Memory B cell (primary cell): Measurements from ENCODE around the gene FN3K.
A peak's percentile ranks its signal among the peaks of the same experiment; 100 is the strongest.

Experiments
- ATAC-seq: fragments of 150-1000 bp; cut with Tn5 transposase; 2 replicates; pipeline ENCODE4 v1.10.0; 2021; ENCODE audit warnings: low read depth, mild to moderate bottlenecking, moderate library complexity
- DNase-seq, 2 donors: peaks; one replicate each; pipeline ENCODE4 v3.0.0; 2022; ENCODE audit warnings: low spot score in 2 of 2
- H3K27ac Mint-ChIP-seq: one replicate; pipeline ENCODE4 v1.8.0; 2022; ENCODE audit warnings: mild to moderate bottlenecking, moderate library complexity, mixed read lengths
- H3K27me3 Mint-ChIP-seq: one replicate; pipeline ENCODE4 v1.8.0; 2022; ENCODE audit warnings: mixed read lengths
- H3K36me3 Mint-ChIP-seq: one replicate; pipeline ENCODE4 v1.8.0; 2022; ENCODE audit warnings: mild to moderate bottlenecking, mixed read lengths
- H3K4me1 Mint-ChIP-seq: one replicate; pipeline ENCODE4 v1.8.0; 2022; ENCODE audit warnings: mixed read lengths
- H3K4me3 Mint-ChIP-seq: one replicate; pipeline ENCODE4 v1.8.0; 2022; ENCODE audit warnings: mild to moderate bottlenecking, moderate library complexity, mixed read lengths
- H3K9me3 Mint-ChIP-seq: one replicate; pipeline ENCODE4 v1.8.0; 2022; ENCODE audit warnings: mixed read lengths

The FN3K gene

DNA sequence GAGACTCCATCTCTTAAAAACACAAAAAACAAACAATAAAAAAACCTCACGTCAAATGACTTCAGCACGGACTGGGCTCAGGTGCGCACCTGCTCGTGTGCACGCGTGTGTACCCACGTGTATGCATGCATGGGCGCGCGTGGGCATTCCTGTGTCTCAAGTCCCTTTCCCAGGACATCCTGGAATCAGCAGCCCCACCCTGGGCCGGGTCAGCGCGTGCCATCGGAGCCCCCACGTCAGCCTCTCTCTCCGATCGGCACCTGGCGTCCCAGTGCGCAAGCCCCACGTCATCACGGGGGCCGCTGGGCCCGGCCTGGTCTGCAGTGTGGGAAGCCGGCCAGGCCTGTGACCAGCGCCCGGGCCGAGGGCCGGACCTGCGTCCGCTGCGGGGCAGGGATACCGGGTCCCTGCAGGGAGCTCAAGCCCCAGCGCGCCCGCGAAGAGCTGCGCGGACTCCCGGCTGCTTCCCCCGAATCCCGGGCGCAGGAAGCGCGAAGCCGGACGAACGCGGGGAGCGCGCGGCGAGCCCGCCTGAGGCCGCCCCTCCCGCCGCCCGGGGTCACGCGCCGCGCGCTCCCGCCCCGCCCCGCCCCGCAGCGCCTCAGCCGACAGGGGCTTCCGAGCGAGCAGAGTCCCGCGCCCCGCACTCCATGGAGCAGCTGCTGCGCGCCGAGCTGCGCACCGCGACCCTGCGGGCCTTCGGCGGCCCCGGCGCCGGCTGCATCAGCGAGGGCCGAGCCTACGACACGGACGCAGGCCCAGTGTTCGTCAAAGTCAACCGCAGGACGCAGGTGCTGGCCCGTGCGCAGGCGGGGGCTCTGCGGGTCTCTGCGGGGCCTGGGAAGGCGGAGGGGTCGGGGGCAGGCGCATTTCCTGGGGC lies at the start of gene FN3K:
TSS of gene FN3K (plus strand) at position 629 of the 880 bp plus-strand sequence. CDS start at position 651, 22 bp downstream.
- H3K27me3 Mint-ChIP-seq: no peaks in the 10 kb centered on the region
- H3K4me3 Mint-ChIP-seq: peak within 1 kb of the TSS; percentile 43
- ATAC-seq (peak; percentile 60), DNase-seq (no peak)
- peaks cover 5% of the 10 kb centered on the region for H3K9me3 Mint-ChIP-seq
- H3K36me3 Mint-ChIP-seq: peaks cover 24% of the 10 kb centered on the region
- H3K4me1 Mint-ChIP-seq: no peaks in the 10 kb centered on the region
- no peak within 1 kb of the TSS for H3K27ac Mint-ChIP-seq

- Mint-ChIP-seq H3K27me3 (peaks cover 3% of the 10 kb centered on the region), H3K9me3 (peaks cover 4% of the 10 kb centered on the region), H3K36me3 (peaks cover 15% of the 10 kb centered on the region), H3K4me3 (no peak overlapping the region), H3K4me1 (peaks cover 3% of the 10 kb centered on the region), H3K27ac (no peak overlapping the region)
- ATAC-seq: no peak
- no peak for DNase-seq
These were observed 48.8 kb upstream of the FN3K start for GRCh38 chr17:82686366-82687324.

GRCh38 chr17:82687375-82687861 lies 48.0 kb upstream of the FN3K start:
- DNase-seq (no peak), ATAC-seq (no peak)
- H3K4me1 Mint-ChIP-seq: peaks cover 3% of the 10 kb centered on the region
- no peaks in the 10 kb centered on the region for H3K9me3 Mint-ChIP-seq
- H3K4me3 Mint-ChIP-seq: no peak overlapping the region
- peaks cover 3% of the 10 kb centered on the region for H3K27me3 Mint-ChIP-seq
- H3K27ac Mint-ChIP-seq: no peak overlapping the region
- peaks cover 12% of the 10 kb centered on the region for H3K36me3 Mint-ChIP-seq

- H3K36me3 Mint-ChIP-seq: peaks cover 12% of the 10 kb centered on the region
- H3K4me1 Mint-ChIP-seq: peaks cover 3% of the 10 kb centered on the region
- no peak overlapping the region for H3K27ac Mint-ChIP-seq
- no peak overlapping the region for H3K4me3 Mint-ChIP-seq
- no peak for DNase-seq
- no peak for ATAC-seq
- H3K27me3 Mint-ChIP-seq: peaks cover 3% of the 10 kb centered on the region
- no peaks in the 10 kb centered on the region for H3K9me3 Mint-ChIP-seq
These were observed 47.5 kb upstream of the FN3K start for GRCh38 chr17:82687871-82688270.

DNA sequence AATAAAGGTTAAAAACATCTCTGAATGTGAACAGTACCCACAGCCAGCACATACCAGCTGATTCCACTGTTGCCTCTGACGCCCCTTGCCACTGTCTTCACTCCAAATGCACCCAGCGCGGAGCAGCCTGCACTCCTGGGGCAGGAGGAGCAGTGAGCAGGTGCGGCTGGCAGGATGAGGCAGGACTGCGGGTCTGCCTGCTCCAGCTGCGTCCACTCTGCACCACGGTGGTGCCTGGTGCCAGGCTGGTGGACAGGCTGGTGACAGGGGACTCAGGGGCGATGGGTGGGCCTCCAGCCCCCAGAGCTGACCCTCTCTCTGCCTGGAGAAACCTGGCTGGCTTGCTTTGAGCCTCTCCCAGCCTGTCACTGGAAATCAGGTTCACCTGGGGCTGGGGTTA lies 46.3 kb upstream of the FN3K start:
- DNase-seq: no peak
- H3K27me3 Mint-ChIP-seq: peaks cover 3% of the 10 kb centered on the region
- no peak for ATAC-seq
- H3K4me1 Mint-ChIP-seq: peaks cover 3% of the 10 kb centered on the region
- H3K36me3 Mint-ChIP-seq: peaks cover 12% of the 10 kb centered on the region
- H3K27ac Mint-ChIP-seq: no peak overlapping the region
- no peaks in the 10 kb centered on the region for H3K9me3 Mint-ChIP-seq
- no peak overlapping the region for H3K4me3 Mint-ChIP-seq

GRCh38 chr17:82690786-82691489 lies 44.5 kb upstream of the FN3K start:
- Mint-ChIP-seq H3K27ac (no peak overlapping the region), H3K4me3 (no peak overlapping the region), H3K36me3 (peaks cover 19% of the 10 kb centered on the region), H3K9me3 (peaks cover 6% of the 10 kb centered on the region), H3K4me1 (peaks cover 3% of the 10 kb centered on the region), H3K27me3 (peaks cover 5% of the 10 kb centered on the region)
- no peak for ATAC-seq
- no peak for DNase-seq

DNA sequence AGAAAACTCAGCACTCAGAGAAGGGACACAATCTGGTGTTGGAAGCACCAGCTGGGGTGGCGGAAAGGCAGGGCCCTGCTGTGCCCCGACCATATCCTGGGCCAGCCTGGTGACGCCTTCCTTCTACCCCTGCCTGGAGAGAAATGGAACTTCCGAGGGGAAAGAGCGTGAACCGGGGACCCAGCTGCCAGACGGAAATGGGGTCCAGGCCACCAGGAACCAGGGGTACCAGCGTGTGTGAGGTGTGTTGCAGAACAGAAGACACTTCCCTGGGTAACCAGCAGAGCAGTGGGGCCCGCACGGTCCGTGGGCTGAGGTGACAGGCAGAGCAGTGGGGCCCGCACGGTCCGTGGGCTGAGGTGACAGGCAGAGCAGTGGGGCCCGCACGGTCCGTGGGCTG lies 43.7 kb upstream of the FN3K start:
- Mint-ChIP-seq H3K4me1 (peaks cover 3% of the 10 kb centered on the region), H3K9me3 (peaks cover 6% of the 10 kb centered on the region), H3K27me3 (peaks cover 7% of the 10 kb centered on the region), H3K4me3 (no peak overlapping the region), H3K36me3 (peaks cover 19% of the 10 kb centered on the region), H3K27ac (no peak overlapping the region)
- DNase-seq (no peak), ATAC-seq (no peak)

DNA sequence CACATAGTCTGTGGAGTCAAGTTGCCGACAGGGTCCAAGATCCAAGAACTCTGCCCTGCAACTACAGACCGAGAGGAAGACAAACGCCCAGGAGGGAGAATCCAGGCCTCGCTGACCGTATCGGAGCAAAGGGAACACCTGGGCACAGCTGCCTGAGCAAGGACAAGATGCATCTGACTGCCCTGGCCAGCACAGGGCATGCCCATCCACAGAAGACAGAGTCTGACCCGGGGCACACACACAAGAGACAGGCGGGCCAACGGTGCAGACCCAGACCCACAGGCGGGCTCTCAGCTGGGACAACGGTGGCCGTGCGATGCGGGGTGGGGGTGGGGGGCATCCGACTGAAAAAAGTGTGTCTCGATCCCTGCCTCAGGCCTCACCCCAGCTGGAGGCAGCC lies 43.1 kb upstream of the FN3K start:
- no peak overlapping the region for H3K27ac Mint-ChIP-seq

GRCh38 chr17:82693168-82693867 lies 42.1 kb upstream of the FN3K start:
- H3K4me3 Mint-ChIP-seq: no peak overlapping the region
- peaks cover 13% of the 10 kb centered on the region for H3K27me3 Mint-ChIP-seq
- H3K9me3 Mint-ChIP-seq: peaks cover 6% of the 10 kb centered on the region
- peaks cover 19% of the 10 kb centered on the region for H3K36me3 Mint-ChIP-seq
- DNase-seq: no peak
- ATAC-seq: no peak
- no peak overlapping the region for H3K27ac Mint-ChIP-seq
- peaks cover 9% of the 10 kb centered on the region for H3K4me1 Mint-ChIP-seq

More for the DNA sequence above, 43.1 kb upstream of the FN3K start:
- Mint-ChIP-seq H3K4me1 (peaks cover 7% of the 10 kb centered on the region), H3K4me3 (no peak overlapping the region), H3K27me3 (peaks cover 12% of the 10 kb centered on the region), H3K36me3 (peaks cover 19% of the 10 kb centered on the region), H3K9me3 (peaks cover 6% of the 10 kb centered on the region)
- no peak for ATAC-seq
- DNase-seq: no peak

DNA sequence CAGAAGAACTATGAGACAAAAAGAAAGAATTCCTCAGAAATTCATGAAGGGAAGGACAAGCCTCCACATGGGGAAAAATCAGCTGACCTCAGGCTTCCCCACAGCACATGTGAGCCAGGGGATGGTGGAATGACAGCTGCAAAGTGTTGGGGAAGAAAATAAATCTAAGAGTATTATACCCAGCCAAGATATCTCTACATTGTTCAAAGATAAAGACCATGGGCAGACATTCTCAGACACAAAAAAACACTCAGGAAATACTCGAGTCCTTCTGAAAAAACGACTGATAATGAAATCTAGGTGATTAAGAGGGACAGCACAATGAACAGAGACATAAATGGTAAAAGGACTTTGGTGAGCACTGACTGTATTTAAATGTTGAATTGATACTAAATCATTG lies 40.8 kb upstream of the FN3K start:
- H3K36me3 Mint-ChIP-seq: peaks cover 19% of the 10 kb centered on the region
- peaks cover 13% of the 10 kb centered on the region for H3K27me3 Mint-ChIP-seq
- peaks cover 6% of the 10 kb centered on the region for H3K9me3 Mint-ChIP-seq
- H3K27ac Mint-ChIP-seq: no peak overlapping the region
- DNase-seq (no peak), ATAC-seq (no peak)
- H3K4me1 Mint-ChIP-seq: peaks cover 11% of the 10 kb centered on the region
- H3K4me3 Mint-ChIP-seq: no peak overlapping the region

- Mint-ChIP-seq H3K4me3 (no peak overlapping the region), H3K27ac (no peak overlapping the region)
- no peak for DNase-seq
These were observed 39.2 kb upstream of the FN3K start for GRCh38 chr17:82696259-82696658.

GRCh38 chr17:82696916-82697807 lies 38.3 kb upstream of the FN3K start:
- Mint-ChIP-seq H3K9me3 (peaks cover 6% of the 10 kb centered on the region), H3K36me3 (peaks cover 8% of the 10 kb centered on the region), H3K4me1 (peaks cover 8% of the 10 kb centered on the region), H3K27ac (no peak overlapping the region), H3K4me3 (peak overlapping the region; percentile 54), H3K27me3 (peaks cover 9% of the 10 kb centered on the region)
- ATAC-seq (no peak), DNase-seq (no peak)

More at GRCh38 chr17:82696259-82696658, 39.2 kb upstream of the FN3K start:
- peaks cover 6% of the 10 kb centered on the region for H3K9me3 Mint-ChIP-seq
- H3K4me1 Mint-ChIP-seq: peaks cover 8% of the 10 kb centered on the region
- peaks cover 9% of the 10 kb centered on the region for H3K27me3 Mint-ChIP-seq
- no peak for ATAC-seq
- H3K36me3 Mint-ChIP-seq: peaks cover 11% of the 10 kb centered on the region
